HepG2 (cell line): ENCODE data around the gene CIT. TPM values are rescaled to one million over a fixed set of nuclear protein-coding genes. Genes with fewer than 3 reads are reported as not detected.

Experiments used
- ATAC-seq: fragments of 200-7000 bp; cut with Tn5 transposase; 3 replicates; pipeline ENCODE4 v1.9.1; 2020; ENCODE audit warnings: mild to moderate bottlenecking, moderate library complexity
- BruUV-seq: library from RNA; stranded (reverse); fragments of 400-500 nt; replicated peaks from 2 replicates; lab custom pipeline; 2021; lab: Mats Ljungman, UMichigan
- CTCF ChIA-PET: fragments of 300-600 bp; formaldehyde crosslinking; extraction: SDS; loops from one replicate; lab custom pipeline; 2021; ENCODE audit warnings: low total read pairs, inconsistent platforms, low intra/inter-chr PET ratio; lab: Yijun Ruan, JAX
- POLR2A ChIA-PET: fragments of 350-600 bp; sonication (Branson Sonifier 250); formaldehyde crosslinking; loops from one replicate; lab custom pipeline; 2020; ENCODE audit warnings: antibody characterized with exemption, inconsistent platforms; lab: Yijun Ruan, JAX
- DNase-seq: peaks from one replicate; pipeline ENCODE4 v3.0.0-alpha.2; 2015; ENCODE audit warnings: low spot score
- FAIRE-seq: peaks from 3 replicates; lab custom pipeline; 2011; peaks lifted over from hg19 to GRCh38; lab: Jason Lieb, UNC
- H2AFZ ChIP-seq: one replicate; pipeline ENCODE4 v1.6.1; 2011; ENCODE audit warnings: low read length, inconsistent platforms
- H3K27ac ChIP-seq: fragments of 300-600 bp; 3 replicates; pipeline ENCODE4 v1.8.0; 2011; ENCODE audit warnings: mixed run types, mild to moderate bottlenecking, mixed read lengths, low read length, inconsistent platforms; ENCODE audit not compliant: insufficient read depth; ENCODE audit errors: extremely low read length
- H3K27me3 ChIP-seq, 2 experiments: fragments of 200-600 bp in 1 of 2; 2 replicates in 1 of 2; 3 replicates in 1 of 2; pipeline versions ENCODE4 v1.6.0 to v1.8.0; 2011; ENCODE audit warnings: low read length in 2 of 2, mild to moderate bottlenecking in 2 of 2, moderate library complexity in 2 of 2, inconsistent platforms in 1 of 2; ENCODE audit not compliant: insufficient read depth in 2 of 2, control insufficient read depth in 1 of 2
- H3K36me3 ChIP-seq, 2 experiments: fragments of 200-600 bp in 1 of 2; replicated peaks in 1 of 2; 2 replicates in 1 of 2; 3 replicates in 1 of 2; pipeline versions ENCODE4 v1.5.1 to v1.8.0; 2011; ENCODE audit warnings: low read length in 2 of 2, inconsistent platforms in 1 of 2; ENCODE audit not compliant: insufficient read depth in 2 of 2, control insufficient read depth in 1 of 2
- H3K4me1 ChIP-seq: 2 replicates; pipeline ENCODE4 v1.5.1; 2012; ENCODE audit warnings: low read length, inconsistent platforms; ENCODE audit not compliant: insufficient read depth
- H3K4me2 ChIP-seq: 2 replicates; pipeline ENCODE4 v1.6.0; 2011; ENCODE audit warnings: low read depth, low read length, inconsistent platforms
- H3K4me3 ChIP-seq, 3 experiments: fragments of 200-600 bp in 1 of 3; sonication (generic), shearing (Covaris generic) in 1 of 3; replicated peaks in 1 of 3; 2 replicates each; pipeline ENCODE4 v1.5.1; 2011 to 2016; ENCODE audit warnings: low read length in 3 of 3, inconsistent platforms in 2 of 3, low read depth in 2 of 3, mild to moderate bottlenecking in 2 of 3, control low read depth in 1 of 3, mixed read lengths in 1 of 3; ENCODE audit not compliant: insufficient read depth in 1 of 3
- H3K79me2 ChIP-seq: one replicate; pipeline ENCODE4 v1.6.1; 2011; ENCODE audit warnings: low read length, inconsistent platforms; ENCODE audit not compliant: insufficient read depth
- H3K9ac ChIP-seq: 2 replicates; pipeline ENCODE4 v1.6.0; 2011; ENCODE audit warnings: mild to moderate bottlenecking, low read depth, low read length, inconsistent platforms; ENCODE audit not compliant: insufficient read depth
- H3K9me3 ChIP-seq: 2 replicates; pipeline ENCODE4 v1.5.1; 2012; ENCODE audit warnings: mild to moderate bottlenecking, low read length
- H4K20me1 ChIP-seq: 2 replicates; pipeline ENCODE4 v1.6.0; 2011; ENCODE audit warnings: inconsistent platforms, mild to moderate bottlenecking, low read length, moderate library complexity; ENCODE audit not compliant: insufficient read depth
- ATRX ChIP-seq: sonication (generic); formaldehyde crosslinking; IDR thresholded peaks from 2 replicates; pipeline ENCODE4 v1.4.0; 2020; ENCODE audit warnings: missing genetic modification reagents, borderline replicate concordance
- HIVEP1 ChIP-seq: sonication (generic); formaldehyde crosslinking; IDR thresholded peaks from 2 replicates; pipeline ENCODE4 v1.4.0; 2020; ENCODE audit warnings: mild to moderate bottlenecking, missing genetic modification reagents
- HOXA7 ChIP-seq: sonication (generic); formaldehyde crosslinking; IDR thresholded peaks from 2 replicates; pipeline ENCODE4 v1.8.1; 2022; ENCODE audit warnings: mild to moderate bottlenecking, missing genetic modification reagents, moderate library complexity
- THAP11 ChIP-seq: IDR thresholded peaks from 2 replicates; pipeline ENCODE4 v1.6.1; 2016; ENCODE audit warnings: missing biosample characterization, missing genetic modification reagents
- ZMYM4 ChIP-seq: sonication (generic); formaldehyde crosslinking; IDR thresholded peaks from 2 replicates; pipeline ENCODE4 v1.8.1; 2023; ENCODE audit warnings: mild to moderate bottlenecking, missing genetic modification reagents
- ZNF382 ChIP-seq: sonication (generic); formaldehyde crosslinking; IDR thresholded peaks from 2 replicates; pipeline ENCODE4 v1.5.0; 2020; ENCODE audit warnings: missing genetic modification reagents, mild to moderate bottlenecking, borderline replicate concordance
- ZNF550 ChIP-seq: sonication (generic); formaldehyde crosslinking; IDR thresholded peaks from 2 replicates; pipeline ENCODE4 v1.4.0; 2020; ENCODE audit warnings: mild to moderate bottlenecking, missing genetic modification reagents, borderline replicate concordance
- ZNF878 ChIP-seq: sonication (generic); formaldehyde crosslinking; IDR thresholded peaks from 2 replicates; pipeline ENCODE4 v1.8.1; 2023; ENCODE audit warnings: mild to moderate bottlenecking, missing genetic modification reagents, moderate library complexity
- ZNF883 ChIP-seq: sonication (generic); formaldehyde crosslinking; IDR thresholded peaks from 2 replicates; pipeline ENCODE4 v1.5.1; 2020; ENCODE audit warnings: mild to moderate bottlenecking, missing genetic modification reagents; ENCODE audit errors: not compliant biosample characterization
- WGBS: methylation state at CpG from one replicate; pipeline ENCODE4 v1.1.6; 2017; ENCODE audit warnings: low lambda C conversion rate; 5-methylcytosine and 5-hydroxymethylcytosine counted together
- in situ Hi-C: cut with HindIII; loops from 2 replicates; pipeline ENCODE4 v1.10.0; 2017; ENCODE audit warnings: low pct_unique_long_range_greater_than_20kb; ENCODE audit not compliant: extremely low pct_ligation_motif_present
- intact Hi-C: fragments of 100-400 bp; cut with micrococcal nuclease; formaldehyde crosslinking; loops from one replicate; pipeline ENCODE4 v1.10.0; 2022; ENCODE audit not compliant: unreplicated experiment
- polyA plus RNA-seq, 8 experiments: library from polyadenylated mRNA; depleted of rRNA in 3 of 8; stranded (reverse) in 7 of 8; unstranded in 1 of 8; fragments of >200 nt; fragmentation: Illumina TruSeq in 4 of 8; extraction: Trizol in 4 of 8; gene quantifications; 2 replicates each; pipeline versions ENCODE4 v1.2.1 to v1.2.3, GENCODE V29; 2011 to 2016; ENCODE audit warnings: low read depth in 4 of 8, missing spikeins in 1 of 8, mixed read lengths in 1 of 8; ENCODE audit not compliant: insufficient read depth in 1 of 8
- total RNA-seq, 5 experiments: library from RNA; depleted of rRNA; stranded (reverse); fragments of >200 nt; fragmentation: Illumina TruSeq; extraction: Trizol; gene quantifications; 2 replicates each; pipeline ENCODE4 v1.2.3, GENCODE V29; 2016; ENCODE audit warnings: low read depth in 1 of 5
- TF ChIP-seq, protein P1 (sequence below): fragments of 450-650 bp; IDR thresholded peaks from 2 replicates; pipeline ENCODE4 v1.6.1; 2017
- TF ChIP-seq, protein P2 (sequence below): sonication (generic); formaldehyde crosslinking; IDR thresholded peaks from 2 replicates; pipeline ENCODE4 v1.4.0; 2020; ENCODE audit warnings: missing genetic modification reagents, borderline replicate concordance
- TF ChIP-seq, protein P3 (sequence below): sonication (generic); formaldehyde crosslinking; IDR thresholded peaks from 2 replicates; pipeline ENCODE4 v1.5.1; 2020; ENCODE audit warnings: mild to moderate bottlenecking, missing genetic modification reagents
- TF ChIP-seq, protein P4 (sequence below): IDR thresholded peaks from 2 replicates; pipeline ENCODE4 v1.6.1; 2016; ENCODE audit warnings: missing compliant biosample characterization, missing genetic modification reagents, borderline replicate concordance

The CIT gene
- total and polyA plus RNA-seq, 2 of the 13 experiments (the other 11 are each of a cell fraction or from before 2014, with no cell fraction given), result 7.7 to 11.7 TPM

DNA sequence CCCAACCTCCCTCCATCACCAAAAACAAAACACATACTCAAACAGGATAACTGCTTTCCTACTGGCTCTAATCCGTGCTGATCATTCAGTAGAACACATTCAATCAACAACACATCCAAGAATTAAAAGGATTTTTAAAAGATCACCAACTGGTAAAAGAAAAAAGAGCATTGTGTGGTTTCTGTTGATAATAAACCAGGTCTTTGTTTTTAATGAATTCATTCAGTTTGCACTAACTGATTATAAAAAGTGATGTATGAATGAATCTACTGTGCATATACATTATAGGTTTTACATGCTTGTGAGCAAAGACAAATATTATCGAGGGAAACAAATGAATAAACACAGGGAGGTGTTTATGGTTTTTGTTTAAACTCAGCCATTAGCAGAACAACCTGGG, 55.1 kb downstream of the CIT start:
- ChIA-PET CTCF (no interaction called here), POLR2A (no interaction called here)
- Histone ChIP-seq H2AFZ (no peak overlapping the region), H3K4me3 (no peak overlapping the region), H3K9me3 (no peaks in the 10 kb centered on the region), H3K27me3 (no peaks in the 10 kb centered on the region), H3K36me3 (peaks cover 2 to 24% of the 10 kb centered on the region in 2 experiments; a peak in 3 of 5 replicates), H3K4me2 (no peak overlapping the region), H3K27ac (no peak overlapping the region), H3K4me1 (no peaks in the 10 kb centered on the region), H3K79me2 (no peaks in the 10 kb centered on the region), H4K20me1 (no peaks in the 10 kb centered on the region), H3K9ac (no peak overlapping the region)
- no peak for FAIRE-seq
- intact Hi-C loops (no loop called here), in situ Hi-C loops (no loop called here)
- no TSS peak for BruUV-seq
- 90% methylated on average over 2 of the region's 2 CpGs for WGBS
- no peak for DNase-seq
- ATAC-seq, result no peak
- TF ChIP-seq ZNF878 (CRISPR knock-in tag) (no peak), HIVEP1 (CRISPR knock-in tag) (no peak), ATRX (CRISPR knock-in tag) (no peak), ZNF382 (CRISPR knock-in tag) (no peak), ZMYM4 (no peak), ZNF550 (CRISPR knock-in tag) (no peak), HOXA7 (CRISPR knock-in tag) (no peak), ZNF883 (CRISPR knock-in tag) (no peak), THAP11 (CRISPR knock-in tag) (no peak)
- TF ChIP-seq, protein P1, sequence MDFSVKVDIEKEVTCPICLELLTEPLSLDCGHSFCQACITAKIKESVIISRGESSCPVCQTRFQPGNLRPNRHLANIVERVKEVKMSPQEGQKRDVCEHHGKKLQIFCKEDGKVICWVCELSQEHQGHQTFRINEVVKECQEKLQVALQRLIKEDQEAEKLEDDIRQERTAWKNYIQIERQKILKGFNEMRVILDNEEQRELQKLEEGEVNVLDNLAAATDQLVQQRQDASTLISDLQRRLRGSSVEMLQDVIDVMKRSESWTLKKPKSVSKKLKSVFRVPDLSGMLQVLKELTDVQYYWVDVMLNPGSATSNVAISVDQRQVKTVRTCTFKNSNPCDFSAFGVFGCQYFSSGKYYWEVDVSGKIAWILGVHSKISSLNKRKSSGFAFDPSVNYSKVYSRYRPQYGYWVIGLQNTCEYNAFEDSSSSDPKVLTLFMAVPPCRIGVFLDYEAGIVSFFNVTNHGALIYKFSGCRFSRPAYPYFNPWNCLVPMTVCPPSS, result no peak
- TF ChIP-seq, protein P2, sequence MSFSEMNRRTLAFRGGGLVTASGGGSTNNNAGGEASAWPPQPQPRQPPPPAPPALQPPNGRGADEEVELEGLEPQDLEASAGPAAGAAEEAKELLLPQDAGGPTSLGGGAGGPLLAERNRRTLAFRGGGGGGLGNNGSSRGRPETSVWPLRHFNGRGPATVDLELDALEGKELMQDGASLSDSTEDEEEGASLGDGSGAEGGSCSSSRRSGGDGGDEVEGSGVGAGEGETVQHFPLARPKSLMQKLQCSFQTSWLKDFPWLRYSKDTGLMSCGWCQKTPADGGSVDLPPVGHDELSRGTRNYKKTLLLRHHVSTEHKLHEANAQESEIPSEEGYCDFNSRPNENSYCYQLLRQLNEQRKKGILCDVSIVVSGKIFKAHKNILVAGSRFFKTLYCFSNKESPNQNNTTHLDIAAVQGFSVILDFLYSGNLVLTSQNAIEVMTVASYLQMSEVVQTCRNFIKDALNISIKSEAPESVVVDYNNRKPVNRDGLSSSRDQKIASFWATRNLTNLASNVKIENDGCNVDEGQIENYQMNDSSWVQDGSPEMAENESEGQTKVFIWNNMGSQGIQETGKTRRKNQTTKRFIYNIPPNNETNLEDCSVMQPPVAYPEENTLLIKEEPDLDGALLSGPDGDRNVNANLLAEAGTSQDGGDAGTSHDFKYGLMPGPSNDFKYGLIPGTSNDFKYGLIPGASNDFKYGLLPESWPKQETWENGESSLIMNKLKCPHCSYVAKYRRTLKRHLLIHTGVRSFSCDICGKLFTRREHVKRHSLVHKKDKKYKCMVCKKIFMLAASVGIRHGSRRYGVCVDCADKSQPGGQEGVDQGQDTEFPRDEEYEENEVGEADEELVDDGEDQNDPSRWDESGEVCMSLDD (CRISPR knock-in tag), result no peak
- TF ChIP-seq, protein P3, sequence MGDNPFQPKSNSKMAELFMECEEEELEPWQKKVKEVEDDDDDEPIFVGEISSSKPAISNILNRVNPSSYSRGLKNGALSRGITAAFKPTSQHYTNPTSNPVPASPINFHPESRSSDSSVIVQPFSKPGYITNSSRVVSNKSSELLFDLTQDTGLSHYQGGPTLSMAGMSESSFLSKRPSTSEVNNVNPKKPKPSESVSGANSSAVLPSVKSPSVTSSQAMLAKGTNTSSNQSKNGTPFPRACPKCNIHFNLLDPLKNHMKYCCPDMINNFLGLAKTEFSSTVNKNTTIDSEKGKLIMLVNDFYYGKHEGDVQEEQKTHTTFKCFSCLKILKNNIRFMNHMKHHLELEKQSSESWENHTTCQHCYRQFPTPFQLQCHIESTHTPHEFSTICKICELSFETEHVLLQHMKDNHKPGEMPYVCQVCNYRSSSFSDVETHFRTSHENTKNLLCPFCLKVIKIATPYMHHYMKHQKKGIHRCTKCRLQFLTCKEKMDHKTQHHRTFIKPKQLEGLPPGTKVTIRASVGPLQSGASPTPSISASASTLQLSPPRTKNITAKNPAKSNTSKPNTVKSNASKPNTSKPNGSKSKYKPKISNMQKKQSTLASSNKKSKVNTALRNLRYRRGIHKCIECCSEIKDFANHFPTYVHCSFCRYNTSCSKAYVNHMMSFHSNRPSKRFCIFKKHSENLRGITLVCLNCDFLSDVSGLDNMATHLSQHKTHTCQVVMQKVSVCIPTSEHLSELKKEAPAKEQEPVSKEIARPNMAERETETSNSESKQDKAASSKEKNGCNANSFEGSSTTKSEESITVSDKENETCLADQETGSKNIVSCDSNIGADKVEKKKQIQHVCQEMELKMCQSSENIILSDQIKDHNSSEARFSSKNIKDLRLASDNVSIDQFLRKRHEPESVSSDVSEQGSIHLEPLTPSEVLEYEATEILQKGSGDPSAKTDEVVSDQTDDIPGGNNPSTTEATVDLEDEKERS (CRISPR knock-in tag), result no peak
- TF ChIP-seq, protein P4, sequence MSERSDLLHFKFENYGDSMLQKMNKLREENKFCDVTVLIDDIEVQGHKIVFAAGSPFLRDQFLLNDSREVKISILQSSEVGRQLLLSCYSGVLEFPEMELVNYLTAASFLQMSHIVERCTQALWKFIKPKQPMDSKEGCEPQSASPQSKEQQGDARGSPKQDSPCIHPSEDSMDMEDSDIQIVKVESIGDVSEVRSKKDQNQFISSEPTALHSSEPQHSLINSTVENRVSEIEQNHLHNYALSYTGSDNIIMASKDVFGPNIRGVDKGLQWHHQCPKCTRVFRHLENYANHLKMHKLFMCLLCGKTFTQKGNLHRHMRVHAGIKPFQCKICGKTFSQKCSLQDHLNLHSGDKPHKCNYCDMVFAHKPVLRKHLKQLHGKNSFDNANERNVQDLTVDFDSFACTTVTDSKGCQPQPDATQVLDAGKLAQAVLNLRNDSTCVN (CRISPR knock-in tag), result no peak
